GM18517 (cell line): ENCODE data around the gene ACTA2.

Experiments used
- ATAC-seq: cut with Tn5 transposase; IDR thresholded peaks from one replicate; pipeline ENCODE4 v1.9.1; 2021; ENCODE audit warnings: mild to moderate bottlenecking, moderate library complexity; ENCODE audit not compliant: unreplicated experiment

Gene ACTA2

GRCh38 chr10:88982366-88982765 lies 29.8 kb upstream of the ACTA2 start:
- no peak for ATAC-seq

DNA sequence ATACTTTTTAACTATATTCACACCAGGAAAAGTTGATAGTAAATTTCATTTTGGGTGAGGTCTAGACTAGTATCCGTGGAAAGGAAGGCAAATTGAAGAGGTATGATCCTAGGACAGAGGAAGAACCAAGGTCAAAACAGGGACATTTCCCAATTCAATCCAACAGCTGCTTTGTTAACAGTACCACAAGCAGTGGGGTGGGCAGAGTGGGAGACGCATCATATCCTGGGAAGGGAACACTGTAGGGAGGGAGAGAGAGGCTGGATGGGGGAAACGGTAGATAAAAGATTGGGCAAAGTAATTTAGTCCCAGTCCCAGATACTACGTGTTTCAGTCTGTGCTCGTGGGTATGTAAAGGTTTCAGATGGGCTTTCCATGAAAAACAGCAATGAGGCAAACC lies 28.9 kb upstream of the ACTA2 start:
- no peak for ATAC-seq

- no peak for ATAC-seq
Observed at GRCh38 chr10:88980800-88981199, 28.2 kb upstream of the ACTA2 start.

DNA sequence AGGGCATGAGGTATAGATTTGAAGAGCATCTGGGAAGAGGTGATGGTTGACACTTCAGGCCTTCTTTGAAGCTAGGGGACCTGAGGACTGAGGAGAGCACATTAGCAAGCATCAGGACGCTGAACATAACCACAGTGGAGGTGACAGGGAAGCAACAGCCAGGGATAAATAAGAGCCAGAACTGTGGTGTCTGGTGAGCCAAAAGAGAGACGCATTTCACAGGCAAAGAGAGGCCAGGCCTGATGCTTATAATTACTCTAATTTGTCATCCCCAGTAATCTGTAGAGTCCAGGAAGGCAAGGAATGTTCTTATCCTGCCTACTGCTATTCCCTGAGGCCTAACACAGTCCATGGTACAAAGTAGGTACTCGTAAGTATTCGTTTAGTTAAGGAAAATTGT lies 27.7 kb upstream of the ACTA2 start:
- no peak for ATAC-seq

- ATAC-seq: no peak
Observed at GRCh38 chr10:88979603-88980002, 27.0 kb upstream of the ACTA2 start.

- ATAC-seq: no peak
Observed at GRCh38 chr10:88979153-88979562, 26.6 kb upstream of the ACTA2 start.

DNA sequence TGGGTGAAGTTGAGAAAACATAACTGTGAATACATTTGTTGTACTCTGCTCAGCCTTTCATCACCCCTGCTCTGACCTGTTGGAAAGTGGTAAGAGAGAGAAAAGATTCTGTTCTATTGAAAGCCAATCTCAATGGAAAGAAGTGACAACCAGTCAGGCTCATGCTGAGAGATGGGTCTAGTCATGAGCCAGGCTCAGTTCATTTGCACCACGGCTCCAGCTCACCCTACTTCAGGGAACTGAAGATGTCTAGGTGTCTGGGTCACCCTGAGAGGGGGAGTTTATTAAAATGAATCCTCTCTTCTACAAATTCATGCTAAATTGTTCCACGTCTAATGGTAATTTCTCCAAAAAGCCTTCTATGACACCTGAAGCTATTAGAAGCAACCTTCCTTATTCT lies 25.9 kb upstream of the ACTA2 start:
- no peak for ATAC-seq

DNA sequence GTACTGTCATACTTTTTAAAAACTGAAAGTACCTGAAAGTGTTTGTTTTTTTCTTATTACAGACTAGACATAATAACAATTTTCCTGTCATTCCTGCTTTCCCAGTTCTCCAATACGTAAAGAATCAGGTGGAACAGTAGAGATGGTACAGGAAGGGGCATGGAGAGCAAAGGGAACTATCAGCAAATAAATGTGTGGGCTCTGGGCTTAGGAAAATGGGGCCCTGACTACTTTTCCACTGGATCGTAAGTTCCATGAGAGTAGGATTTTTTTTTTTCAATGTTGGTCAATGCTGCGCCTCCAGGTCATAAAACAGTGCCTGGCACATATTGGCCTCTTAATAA lies 22.8 kb upstream of the ACTA2 start:
- no peak for ATAC-seq

- ATAC-seq: no peak
Observed at GRCh38 chr10:88974446-88975376, 22.1 kb upstream of the ACTA2 start.

- no peak for ATAC-seq
Observed at GRCh38 chr10:88974012-88974411, 21.4 kb upstream of the ACTA2 start.

- no peak for ATAC-seq
Observed at GRCh38 chr10:88971221-88972061, 18.9 kb upstream of the ACTA2 start.

GRCh38 chr10:88968391-88968790 lies 15.8 kb upstream of the ACTA2 start:
- no peak for ATAC-seq

DNA sequence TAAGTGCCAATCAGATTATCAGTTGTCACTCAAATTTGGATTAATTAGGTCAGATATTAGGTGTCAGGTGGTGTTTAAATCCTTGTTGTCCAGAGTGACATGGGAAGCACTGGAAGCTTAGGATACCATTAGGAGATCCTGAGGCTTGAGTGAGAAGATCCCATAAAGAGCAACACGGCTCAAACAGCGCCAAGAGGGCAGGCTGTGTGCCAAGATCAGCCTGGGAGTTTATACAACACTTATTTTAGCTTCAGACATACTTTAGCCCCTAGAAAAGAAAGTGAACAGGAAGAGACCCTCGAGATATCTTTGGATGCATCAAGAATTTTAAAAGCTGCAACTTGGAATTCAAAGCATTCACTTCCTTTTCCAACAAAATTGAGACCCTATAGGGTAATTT lies 14.2 kb upstream of the ACTA2 start:
- ATAC-seq: no peak

DNA sequence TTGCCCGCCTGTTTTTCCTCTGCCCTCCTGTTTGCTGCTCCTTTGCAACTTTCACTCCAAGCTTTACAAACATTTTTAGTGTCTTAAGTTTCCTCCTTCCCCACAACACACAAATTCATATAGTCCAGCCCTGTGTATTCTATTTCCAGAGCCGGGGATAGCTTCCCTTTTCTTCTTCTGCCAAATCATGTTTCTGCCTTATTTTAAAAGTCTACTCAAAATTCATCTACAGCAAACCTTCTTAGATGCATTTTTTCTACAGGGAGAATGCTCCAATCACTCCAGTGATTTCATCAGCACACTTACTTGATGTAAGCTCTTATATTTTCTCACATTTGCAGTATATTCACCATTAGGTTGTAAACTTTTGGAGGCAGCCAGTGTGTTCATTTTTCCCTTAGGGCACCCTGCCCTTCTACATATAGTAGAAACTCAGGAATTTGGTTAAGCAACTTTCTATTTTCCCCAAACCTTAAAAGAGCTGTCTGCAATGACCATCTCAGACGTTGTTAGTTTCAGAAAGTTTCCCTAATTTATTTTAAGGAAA lies 12.4 kb upstream of the ACTA2 start:
- no peak for ATAC-seq

GRCh38 chr10:88964360-88964759 lies 11.8 kb upstream of the ACTA2 start:
- no peak for ATAC-seq

DNA sequence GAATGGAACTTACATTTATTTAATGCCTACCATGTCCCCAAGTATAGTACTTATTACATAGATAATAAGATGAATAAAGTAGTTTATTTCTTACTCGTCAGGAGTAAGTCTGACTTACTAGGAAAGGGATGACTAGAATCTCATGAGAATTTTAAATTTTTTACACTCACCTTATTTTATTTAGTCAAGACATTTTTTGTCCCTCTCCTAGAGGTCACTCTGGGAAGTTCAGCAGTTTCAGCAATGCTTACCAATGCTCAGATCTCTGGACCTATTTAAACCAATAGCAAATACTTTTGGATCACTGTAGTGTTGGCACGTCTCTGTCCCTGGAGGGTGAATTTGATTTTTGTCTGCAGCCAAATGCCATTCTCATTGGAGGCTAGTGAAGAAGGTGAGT lies 10.7 kb upstream of the ACTA2 start:
- no peak for ATAC-seq

DNA sequence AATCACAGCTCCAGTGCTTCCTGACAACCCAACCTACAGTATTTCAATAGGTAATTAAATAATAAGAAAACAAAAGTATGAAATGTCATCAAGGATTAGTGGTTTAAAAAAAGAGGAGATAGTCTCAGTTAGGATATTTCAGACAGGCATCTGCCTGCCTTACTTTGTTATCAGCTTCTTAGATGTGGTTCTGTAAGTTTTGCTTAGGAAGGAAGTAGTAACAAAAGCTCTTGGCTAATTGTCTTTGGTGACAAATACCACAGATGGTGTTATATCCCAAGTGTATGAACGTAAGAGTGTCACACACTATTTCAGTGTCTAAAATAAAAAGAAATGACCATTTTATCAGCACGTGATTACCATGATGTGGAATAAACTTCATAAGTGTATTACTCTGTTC lies 9.8 kb upstream of the ACTA2 start:
- ATAC-seq: no peak

GRCh38 chr10:88961266-88961665 lies 8.7 kb upstream of the ACTA2 start:
- no peak for ATAC-seq

DNA sequence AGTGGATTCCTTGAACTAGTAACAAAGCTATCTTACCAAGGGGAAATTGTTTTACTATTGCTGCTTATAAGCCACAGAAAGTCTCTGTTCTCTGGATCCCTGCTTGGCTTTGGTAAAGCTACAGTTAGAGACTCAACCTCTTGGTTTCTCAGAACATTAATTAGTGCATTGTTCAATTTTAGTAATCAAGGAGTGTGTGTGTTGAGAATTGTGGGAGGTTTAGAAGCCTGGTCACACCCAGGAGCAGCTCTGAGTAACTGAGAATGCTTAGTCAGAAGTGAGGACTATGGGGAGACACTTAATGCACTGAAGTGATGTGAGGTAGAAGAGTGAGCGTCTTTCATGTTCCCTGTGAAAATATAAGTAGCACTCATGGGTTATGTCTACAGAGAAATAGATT lies 8.2 kb upstream of the ACTA2 start:
- ATAC-seq: no peak

DNA sequence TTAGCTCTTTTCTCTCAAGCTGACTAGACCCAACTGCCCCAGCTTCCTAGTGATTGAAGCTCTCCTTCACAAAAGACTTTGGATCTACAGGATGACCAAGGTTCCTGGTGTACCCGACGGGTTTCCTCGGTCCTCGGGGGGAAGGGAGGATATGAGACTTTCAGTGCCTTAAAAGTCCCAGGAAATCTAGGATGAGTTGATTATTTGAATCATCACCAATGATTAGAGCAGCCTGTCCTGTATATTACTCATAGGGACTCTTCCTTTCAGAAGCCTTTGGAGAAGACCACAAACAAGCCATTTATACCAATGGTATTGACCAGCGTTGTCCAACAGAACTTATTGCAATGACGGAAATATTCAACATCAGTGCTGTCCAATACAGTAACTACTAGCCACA lies 6.1 kb upstream of the ACTA2 start:
- ATAC-seq: no peak

GRCh38 chr10:88957381-88957780 lies 4.8 kb upstream of the ACTA2 start:
- ATAC-seq: no peak
